K562 (cell line): Measurements from ENCODE around the gene CSNK1D. TPM values are rescaled to one million over a fixed set of nuclear protein-coding genes. Genes with fewer than 3 reads are reported as not detected.

Experiments
- ATAC-seq: fragments of 200-7000 bp; cut with Tn5 transposase; 3 replicates; pipeline ENCODE4 v1.9.1; 2020; ENCODE audit warnings: moderate library complexity
- BruUV-seq: library from RNA; stranded (reverse); fragments of 400-500 nt; replicated peaks from 2 replicates; lab custom pipeline; 2021; lab: Mats Ljungman, UMichigan
- CTCF ChIA-PET: fragments of 300-600 bp; formaldehyde crosslinking; extraction: SDS; loops from one replicate; lab custom pipeline; 2021; ENCODE audit warnings: low intra/inter-chr PET ratio; lab: Yijun Ruan, JAX
- POLR2A ChIA-PET: fragments of 300-600, 350-650 bp; sonication (Branson Sonifier 250); formaldehyde crosslinking; extraction: SDS; loops from one replicate; lab custom pipeline; 2021; ENCODE audit warnings: antibody characterized with exemption, inconsistent platforms; lab: Yijun Ruan, JAX
- DNase-seq, 4 experiments: peaks; one replicate each; pipeline versions ENCODE4 v3.0.0 to v3.0.0-alpha.2; 2011 to 2018; ENCODE audit warnings: low spot score in 3 of 4, mixed read lengths in 3 of 4; ENCODE audit errors: extremely low read depth in 1 of 4
- FAIRE-seq: peaks from 2 replicates; lab custom pipeline; 2011; peaks lifted over from hg19 to GRCh38; lab: Jason Lieb, UNC
- H2AFZ ChIP-seq: 2 replicates; pipeline ENCODE4 v1.6.0; 2011; ENCODE audit warnings: low read depth, low read length, control low read depth, inconsistent platforms
- H3K27ac ChIP-seq: fragments of 200-600 bp; 3 replicates; pipeline ENCODE4 v1.8.0; 2011; ENCODE audit warnings: low read depth, mild to moderate bottlenecking, control low read depth, inconsistent platforms, low read length, moderate library complexity, mixed read lengths; ENCODE audit errors: extremely low read depth
- H3K27me3 ChIP-seq, 2 experiments: fragments of 300-600 bp in 1 of 2; 2 replicates in 1 of 2; 3 replicates in 1 of 2; pipeline versions ENCODE4 v1.6.0 to v1.8.0; 2011; ENCODE audit warnings: inconsistent platforms in 2 of 2, low read length in 2 of 2, mild to moderate bottlenecking in 1 of 2, mixed read lengths in 1 of 2, moderate library complexity in 1 of 2; ENCODE audit not compliant: control insufficient read depth in 2 of 2, insufficient read depth in 2 of 2
- H3K36me3 ChIP-seq: fragments of 300-600 bp; 3 replicates; pipeline ENCODE4 v1.8.0; 2011; ENCODE audit warnings: mild to moderate bottlenecking, low read length, inconsistent platforms; ENCODE audit not compliant: control insufficient read depth, insufficient read depth
- H3K4me1 ChIP-seq, 2 experiments: fragments of 200-600 bp in 1 of 2; replicated peaks in 1 of 2; 2 replicates in 1 of 2; 3 replicates in 1 of 2; pipeline versions ENCODE4 v1.5.1 to v1.8.0; 2011; ENCODE audit warnings: inconsistent platforms in 2 of 2, low read length in 2 of 2, mild to moderate bottlenecking in 1 of 2, mixed read lengths in 1 of 2, moderate library complexity in 1 of 2; ENCODE audit not compliant: control insufficient read depth in 2 of 2, insufficient read depth in 2 of 2
- H3K4me2 ChIP-seq: 2 replicates; pipeline ENCODE4 v1.6.1; 2011; ENCODE audit warnings: low read length, control low read depth, inconsistent platforms, mixed read lengths; ENCODE audit not compliant: insufficient read depth
- H3K4me3 ChIP-seq: fragments of 200-600 bp; sonication (generic), shearing (Covaris generic); 2 replicates; pipeline ENCODE4 v1.5.1; 2016; ENCODE audit warnings: control low read depth, inconsistent platforms
- H3K79me2 ChIP-seq: fragments of 200-600 bp; 3 replicates; pipeline ENCODE4 v1.8.0; 2011; ENCODE audit warnings: low read length, inconsistent platforms; ENCODE audit not compliant: control insufficient read depth, insufficient read depth
- H3K9ac ChIP-seq, 2 experiments: 2 replicates each; pipeline versions ENCODE4 v1.6.0 to v1.6.1; 2011; ENCODE audit warnings: low read depth in 2 of 2, low read length in 2 of 2, control low read depth in 1 of 2, inconsistent platforms in 1 of 2, mild to moderate bottlenecking in 1 of 2, mixed read lengths in 1 of 2; ENCODE audit not compliant: insufficient read depth in 1 of 2
- H3K9me1 ChIP-seq: one replicate; pipeline ENCODE4 v1.6.0; 2011; ENCODE audit warnings: inconsistent platforms, mild to moderate bottlenecking, low read length, moderate library complexity; ENCODE audit not compliant: control insufficient read depth, insufficient read depth
- H3K9me3 ChIP-seq: replicated peaks from 2 replicates; pipeline ENCODE4 v1.5.1; 2011; ENCODE audit warnings: low read depth, low read length, inconsistent platforms; ENCODE audit not compliant: control insufficient read depth, insufficient read depth
- H4K20me1 ChIP-seq: replicated peaks from 2 replicates; pipeline ENCODE4 v1.6.1; 2011; ENCODE audit warnings: low read length, inconsistent platforms, mixed read lengths; ENCODE audit not compliant: control insufficient read depth, insufficient read depth
- CBFB ChIP-seq: sonication (generic); formaldehyde crosslinking; IDR thresholded peaks from 2 replicates; pipeline ENCODE4 v1.4.0; 2020; ENCODE audit warnings: mild to moderate bottlenecking, missing genetic modification reagents
- DNMT1 ChIP-seq: fragments of 450-650 bp; IDR thresholded peaks from 2 replicates; pipeline ENCODE4 v1.6.1; 2016; ENCODE audit warnings: antibody characterized with exemption, mild to moderate bottlenecking
- HIVEP1 ChIP-seq: fragments of 250-450 bp; sonication (Bioruptor Pico); IDR thresholded peaks from 2 replicates; pipeline ENCODE4 v1.4.0; 2020; ENCODE audit warnings: mild to moderate bottlenecking
- KDM1A ChIP-seq, 2 experiments: fragments of 450-650 bp; IDR thresholded peaks; 2 replicates each; pipeline ENCODE4 v1.6.1; 2016; ENCODE audit warnings: mild to moderate bottlenecking in 2 of 2
- PHF20 ChIP-seq: fragments of 450-650 bp; IDR thresholded peaks from 2 replicates; pipeline ENCODE4 v1.6.1; 2018; ENCODE audit not compliant: partially characterized antibody
- USF1 ChIP-seq: sonication (generic); formaldehyde crosslinking; IDR thresholded peaks from 2 replicates; pipeline ENCODE4 v1.9.0; 2022; ENCODE audit warnings: mild to moderate bottlenecking, missing genetic modification reagents
- YBX1 ChIP-seq: fragments of 450-650 bp; IDR thresholded peaks from 2 replicates; pipeline ENCODE4 v1.7.1; 2016; ENCODE audit warnings: mild to moderate bottlenecking
- ZC3H4 ChIP-seq: sonication (generic); formaldehyde crosslinking; IDR thresholded peaks from 2 replicates; pipeline ENCODE4 v1.9.0; 2021; ENCODE audit warnings: missing genetic modification reagents, borderline replicate concordance
- WGBS: fragments of 100-300 bp; shearing (Covaris generic); methylation state at CpG from one replicate; pipeline ENCODE4 v1.1.6; 2016; ENCODE audit warnings: low coverage, mixed read lengths; ENCODE audit not compliant: insufficient coverage; ENCODE audit errors: missing lambda C conversion rate; 5-methylcytosine and 5-hydroxymethylcytosine counted together
- in situ Hi-C: fragments of 300-500 bp; cut with MboI; formaldehyde crosslinking; loops from 4 replicates; pipeline ENCODE4 v1.15.0; 2018; ENCODE audit warnings: inconsistent platforms, mixed read lengths
- intact Hi-C: fragments of 100-400 bp; cut with micrococcal nuclease; formaldehyde crosslinking; loops from 2 replicates; pipeline ENCODE4 v1.14.2; 2022
- polyA plus RNA-seq, 8 experiments: library from polyadenylated mRNA; depleted of rRNA in 4 of 8; stranded (reverse) in 5 of 8; unstranded in 3 of 8; fragments of >200 nt; fragmentation: Nextera tagmentation in 2 of 8; fragmentation: Illumina TruSeq in 1 of 8; extraction: Ambion mirVana in 2 of 8; extraction: Trizol in 1 of 8; gene quantifications; 2 replicates each; pipeline versions ENCODE4 v1.2.1 to v1.2.3, GENCODE V29; 2011 to 2014; ENCODE audit warnings: inconsistent platforms in 1 of 8, missing spikeins in 1 of 8
- total RNA-seq, 7 experiments: library from RNA; depleted of rRNA in 6 of 7; stranded (reverse); fragments of >200 nt in 6 of 7; fragmentation: Illumina TruSeq in 2 of 7; extraction: Trizol in 2 of 7; gene quantifications; 2 replicates each; pipeline versions ENCODE4 v1.2.1 to v1.2.3, GENCODE V29; 2011 to 2021; ENCODE audit warnings: low replicate concordance in 1 of 7

CSNK1D gene
- total and polyA plus RNA-seq, 9 of the 15 experiments (the other 6 are each of a cell fraction or from before 2014, with no cell fraction given): 6.5 to 133 (median 41.3) TPM

DNA sequence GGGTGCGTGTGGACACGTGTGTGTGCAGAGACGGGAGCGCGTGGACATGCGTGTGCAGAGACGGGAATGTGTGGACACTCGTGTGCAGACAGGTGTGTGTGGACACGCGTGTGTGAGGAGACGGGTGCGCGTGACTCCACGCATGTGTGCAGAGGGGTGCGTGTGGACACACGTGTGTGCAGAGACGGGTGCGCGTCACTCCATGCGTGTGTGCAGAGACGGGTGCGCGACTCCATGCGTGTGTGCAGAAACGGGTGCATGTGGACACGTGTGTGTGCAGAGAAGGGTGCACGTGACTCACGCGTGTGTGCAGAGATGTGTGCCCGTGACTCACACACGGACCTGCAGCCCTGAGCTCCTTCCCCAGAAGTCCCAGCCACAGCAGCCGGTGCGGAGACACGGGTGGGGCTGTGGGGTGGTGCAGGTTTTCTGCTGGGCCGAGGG, 46.1 kb upstream of the CSNK1D start:
- no peak overlapping the region for H3K27ac ChIP-seq
- H3K9me3 ChIP-seq: peaks cover 10% of the 10 kb centered on the region
- no peak overlapping the region for H3K4me2 ChIP-seq
- H3K9ac ChIP-seq: peak overlapping the region in 1 of 2 experiments; percentile 78; a peak in 2 of 4 replicates
- POLR2A ChIA-PET: no interaction called here
- H3K9me1 ChIP-seq: no peaks in the 10 kb centered on the region
- H3K36me3 ChIP-seq: no peaks in the 10 kb centered on the region
- BruUV-seq: no TSS peak
- 94% methylated on average over 32 of the region's 35 CpGs for WGBS
- H4K20me1 ChIP-seq: no peaks in the 10 kb centered on the region
- in situ Hi-C loops: no loop called here
- no peak overlapping the region for H2AFZ ChIP-seq
- H3K79me2 ChIP-seq: no peaks in the 10 kb centered on the region
- ATAC-seq (no peak), FAIRE-seq (no peak), DNase-seq (no peak)
- H3K4me1 ChIP-seq: peaks cover 34 to 100% of the 10 kb centered on the region in 2 experiments
- intact Hi-C loops: loop anchor here (2.0 kb wide), 1 partner anchor 81 kb away; no protein-coding TSS in a partner anchor
- CTCF ChIA-PET: interaction anchor here (2.1 kb wide), 1 partner anchor 83 kb away, joined by 18 read pairs; no protein-coding TSS in a partner anchor
- H3K4me3 ChIP-seq: no peak overlapping the region
- TF ChIP-seq CBFB (CRISPR knock-in tag) (0 out of 2 replicates have a peak, but pooled peaks have one; percentile 4), ZC3H4 (peak; percentile 14; the same call in 1 of the 2 replicates), PHF20 (peak; percentile 53), HIVEP1 (no peak), DNMT1 (no peak), KDM1A (IDR thresholded peaks at IDR 0.05) (peak in 1 of 2 experiments; percentile 60; a peak in 1 of 4 replicates), USF1 (CRISPR knock-in tag) (peak; percentile 48; the same call in 1 of the 2 replicates), YBX1 (no peak)
- H3K27me3 ChIP-seq: no peaks in the 10 kb centered on the region
